ENCODE measurements around the gene PLA2G2C.

DNA sequence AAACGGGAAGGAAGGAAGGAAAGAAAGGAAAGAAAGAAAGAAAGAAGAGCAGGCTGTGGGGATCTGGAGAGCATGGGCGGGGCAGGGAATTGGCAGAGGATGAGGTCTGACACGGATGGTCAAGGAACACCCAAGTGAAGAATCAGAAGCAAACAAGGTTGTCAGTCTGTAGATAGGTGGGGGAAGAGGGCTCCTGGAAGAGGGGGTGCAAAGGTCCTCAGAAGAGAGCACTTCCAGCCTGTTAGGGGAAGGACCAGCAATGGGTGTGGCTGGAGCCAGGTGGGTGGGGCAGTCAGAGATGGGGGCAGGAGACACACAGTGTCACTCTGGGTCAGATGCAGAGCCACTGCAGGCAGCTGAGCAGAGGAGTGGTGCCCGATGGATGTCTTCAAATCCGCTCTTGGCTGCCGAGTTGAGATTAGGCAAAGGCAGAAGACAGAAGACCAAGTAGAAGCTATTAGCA is 11.0 kb upstream of the PLA2G2C start:
- no peak for TF ChIP-seq POLR2A (IDR thresholded peaks at IDR 0.05)
- TF ChIP-seq, protein P1, sequence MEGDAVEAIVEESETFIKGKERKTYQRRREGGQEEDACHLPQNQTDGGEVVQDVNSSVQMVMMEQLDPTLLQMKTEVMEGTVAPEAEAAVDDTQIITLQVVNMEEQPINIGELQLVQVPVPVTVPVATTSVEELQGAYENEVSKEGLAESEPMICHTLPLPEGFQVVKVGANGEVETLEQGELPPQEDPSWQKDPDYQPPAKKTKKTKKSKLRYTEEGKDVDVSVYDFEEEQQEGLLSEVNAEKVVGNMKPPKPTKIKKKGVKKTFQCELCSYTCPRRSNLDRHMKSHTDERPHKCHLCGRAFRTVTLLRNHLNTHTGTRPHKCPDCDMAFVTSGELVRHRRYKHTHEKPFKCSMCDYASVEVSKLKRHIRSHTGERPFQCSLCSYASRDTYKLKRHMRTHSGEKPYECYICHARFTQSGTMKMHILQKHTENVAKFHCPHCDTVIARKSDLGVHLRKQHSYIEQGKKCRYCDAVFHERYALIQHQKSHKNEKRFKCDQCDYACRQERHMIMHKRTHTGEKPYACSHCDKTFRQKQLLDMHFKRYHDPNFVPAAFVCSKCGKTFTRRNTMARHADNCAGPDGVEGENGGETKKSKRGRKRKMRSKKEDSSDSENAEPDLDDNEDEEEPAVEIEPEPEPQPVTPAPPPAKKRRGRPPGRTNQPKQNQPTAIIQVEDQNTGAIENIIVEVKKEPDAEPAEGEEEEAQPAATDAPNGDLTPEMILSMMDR (IDR thresholded peaks at IDR 0.05) = no peak
